ENCODE measurements around the gene NCKAP5.

The NCKAP5 gene

GRCh38 chr2:132789066-132789465 is 779.2 kb downstream of the NCKAP5 start:
- Histone ChIP-seq H3K27me3 (ENCODE audit: insufficient read depth, insufficient read length) (no peaks in the 10 kb centered on the region), H3K9ac (ENCODE audit: insufficient read length, low read depth) (no peak overlapping the region), H3K4me1 (ENCODE audit: insufficient read depth, insufficient read length) (no peaks in the 10 kb centered on the region), H3K36me3 (ENCODE audit: insufficient read depth, insufficient read length, low read length) (no peaks in the 10 kb centered on the region), H3K4me3 (ENCODE audit: insufficient read length, low read depth) (no peak overlapping the region), H3K9me3 (ENCODE audit: insufficient read depth, low read length) (no peaks in the 10 kb centered on the region)
- no peak for TF ChIP-seq YY1 (IDR thresholded peaks at IDR 0.05; ENCODE audit: insufficient read depth, insufficient read length)
- TF ChIP-seq SUZ12 (IDR thresholded peaks at IDR 0.05; ENCODE audit: extremely low read depth, insufficient read depth, insufficient read length): no peak
- DNase-seq (ENCODE audit: low read depth, low spot score): no peak

- H3K27me3 ChIP-seq (ENCODE audit: insufficient read depth, insufficient read length): no peaks in the 10 kb centered on the region
- no peaks in the 10 kb centered on the region for H3K4me1 ChIP-seq (ENCODE audit: insufficient read depth, insufficient read length)
- H3K4me3 ChIP-seq (ENCODE audit: insufficient read length, low read depth): no peak overlapping the region
- no peak overlapping the region for H3K9ac ChIP-seq (ENCODE audit: insufficient read length, low read depth)
- no peaks in the 10 kb centered on the region for H3K9me3 ChIP-seq (ENCODE audit: insufficient read depth, low read length)
- no peak for TF ChIP-seq ZNF274 (IDR thresholded peaks at IDR 0.05; ENCODE audit: low read depth, low read length)
- no peak for TF ChIP-seq SUZ12 (IDR thresholded peaks at IDR 0.05; ENCODE audit: extremely low read depth, insufficient read depth, insufficient read length)
- TF ChIP-seq YY1 (IDR thresholded peaks at IDR 0.05; ENCODE audit: insufficient read depth, insufficient read length): no peak
- DNase-seq (ENCODE audit: low read depth, low spot score): no peak
- no peaks in the 10 kb centered on the region for H3K36me3 ChIP-seq (ENCODE audit: insufficient read depth, insufficient read length, low read length)
Measured at GRCh38 chr2:132788310-132788838, 779.9 kb downstream of the NCKAP5 start.

GRCh38 chr2:132783883-132784282 is 784.4 kb downstream of the NCKAP5 start:
- H3K27me3 ChIP-seq (ENCODE audit: insufficient read depth, insufficient read length): no peaks in the 10 kb centered on the region
- no peak overlapping the region for H3K4me3 ChIP-seq (ENCODE audit: insufficient read length, low read depth)
- H3K9ac ChIP-seq (ENCODE audit: insufficient read length, low read depth): no peak overlapping the region
- DNase-seq (ENCODE audit: low read depth, low spot score): no peak
- no peaks in the 10 kb centered on the region for H3K9me3 ChIP-seq (ENCODE audit: insufficient read depth, low read length)
- TF ChIP-seq ZNF274 (IDR thresholded peaks at IDR 0.05; ENCODE audit: low read depth, low read length) (no peak), SUZ12 (IDR thresholded peaks at IDR 0.05; ENCODE audit: extremely low read depth, insufficient read depth, insufficient read length) (no peak), YY1 (IDR thresholded peaks at IDR 0.05; ENCODE audit: insufficient read depth, insufficient read length) (no peak)
- H3K4me1 ChIP-seq (ENCODE audit: insufficient read depth, insufficient read length): no peaks in the 10 kb centered on the region
- H3K36me3 ChIP-seq (ENCODE audit: insufficient read depth, insufficient read length, low read length): no peaks in the 10 kb centered on the region

- DNase-seq (ENCODE audit: low read depth, low spot score): no peak
- TF ChIP-seq YY1 (IDR thresholded peaks at IDR 0.05; ENCODE audit: insufficient read depth, insufficient read length) (no peak), SUZ12 (IDR thresholded peaks at IDR 0.05; ENCODE audit: extremely low read depth, insufficient read depth, insufficient read length) (no peak), ZNF274 (IDR thresholded peaks at IDR 0.05; ENCODE audit: low read depth, low read length) (no peak)
- H3K9me3 ChIP-seq (ENCODE audit: insufficient read depth, low read length): no peaks in the 10 kb centered on the region
- no peaks in the 10 kb centered on the region for H3K4me1 ChIP-seq (ENCODE audit: insufficient read depth, insufficient read length)
- no peaks in the 10 kb centered on the region for H3K36me3 ChIP-seq (ENCODE audit: insufficient read depth, insufficient read length, low read length)
- H3K27me3 ChIP-seq (ENCODE audit: insufficient read depth, insufficient read length): no peaks in the 10 kb centered on the region
- H3K9ac ChIP-seq (ENCODE audit: insufficient read length, low read depth): no peak overlapping the region
- no peak overlapping the region for H3K4me3 ChIP-seq (ENCODE audit: insufficient read length, low read depth)
Measured at GRCh38 chr2:132782176-132782783, 786.0 kb downstream of the NCKAP5 start.

GRCh38 chr2:132780651-132781050 is 787.6 kb downstream of the NCKAP5 start:
- DNase-seq (ENCODE audit: low read depth, low spot score): no peak
- no peaks in the 10 kb centered on the region for H3K4me1 ChIP-seq (ENCODE audit: insufficient read depth, insufficient read length)
- no peak overlapping the region for H3K9ac ChIP-seq (ENCODE audit: insufficient read length, low read depth)
- H3K4me3 ChIP-seq (ENCODE audit: insufficient read length, low read depth): no peak overlapping the region
- H3K9me3 ChIP-seq (ENCODE audit: insufficient read depth, low read length): no peaks in the 10 kb centered on the region
- TF ChIP-seq YY1 (IDR thresholded peaks at IDR 0.05; ENCODE audit: insufficient read depth, insufficient read length) (no peak), SUZ12 (IDR thresholded peaks at IDR 0.05; ENCODE audit: extremely low read depth, insufficient read depth, insufficient read length) (no peak), ZNF274 (IDR thresholded peaks at IDR 0.05; ENCODE audit: low read depth, low read length) (no peak)
- H3K36me3 ChIP-seq (ENCODE audit: insufficient read depth, insufficient read length, low read length): no peaks in the 10 kb centered on the region
- no peaks in the 10 kb centered on the region for H3K27me3 ChIP-seq (ENCODE audit: insufficient read depth, insufficient read length)

- Histone ChIP-seq H3K36me3 (ENCODE audit: insufficient read depth, insufficient read length, low read length) (no peaks in the 10 kb centered on the region), H3K4me1 (ENCODE audit: insufficient read depth, insufficient read length) (no peaks in the 10 kb centered on the region), H3K9ac (ENCODE audit: insufficient read length, low read depth) (no peak overlapping the region), H3K27me3 (ENCODE audit: insufficient read depth, insufficient read length) (no peaks in the 10 kb centered on the region), H3K9me3 (ENCODE audit: insufficient read depth, low read length) (no peaks in the 10 kb centered on the region), H3K4me3 (ENCODE audit: insufficient read length, low read depth) (no peak overlapping the region)
- no peak for DNase-seq (ENCODE audit: low read depth, low spot score)
- TF ChIP-seq SUZ12 (IDR thresholded peaks at IDR 0.05; ENCODE audit: extremely low read depth, insufficient read depth, insufficient read length) (no peak), YY1 (IDR thresholded peaks at IDR 0.05; ENCODE audit: insufficient read depth, insufficient read length) (no peak), ZNF274 (IDR thresholded peaks at IDR 0.05; ENCODE audit: low read depth, low read length) (no peak)
Measured at GRCh38 chr2:132779206-132779721, 789.0 kb downstream of the NCKAP5 start.

- no peaks in the 10 kb centered on the region for H3K9me3 ChIP-seq (ENCODE audit: insufficient read depth, low read length)
- H3K36me3 ChIP-seq (ENCODE audit: insufficient read depth, insufficient read length, low read length): no peaks in the 10 kb centered on the region
- H3K4me3 ChIP-seq (ENCODE audit: insufficient read length, low read depth): no peak overlapping the region
- no peak for DNase-seq (ENCODE audit: low read depth, low spot score)
- no peak for TF ChIP-seq ZNF274 (IDR thresholded peaks at IDR 0.05; ENCODE audit: low read depth, low read length)
- no peak for TF ChIP-seq SUZ12 (IDR thresholded peaks at IDR 0.05; ENCODE audit: extremely low read depth, insufficient read depth, insufficient read length)
- no peak for TF ChIP-seq YY1 (IDR thresholded peaks at IDR 0.05; ENCODE audit: insufficient read depth, insufficient read length)
- no peaks in the 10 kb centered on the region for H3K27me3 ChIP-seq (ENCODE audit: insufficient read depth, insufficient read length)
- H3K9ac ChIP-seq (ENCODE audit: insufficient read length, low read depth): no peak overlapping the region
- H3K4me1 ChIP-seq (ENCODE audit: insufficient read depth, insufficient read length): no peaks in the 10 kb centered on the region
Measured at GRCh38 chr2:132776287-132776686, 792.0 kb downstream of the NCKAP5 start.

Measured in NT2/D1 (cell line).